ENCODE results near the gene HIPK1.
A peak's percentile ranks its signal among the peaks of the same experiment; 100 is the strongest.

The HIPK1 gene

GRCh38 chr1:113928941-113929749 is at the start of gene HIPK1:
Gene HIPK1 (plus strand): TSS chr1:113929324.
- in situ Hi-C loops (cut with MboI; ENCODE audit: low pct_unique_long_range_greater_than_20kb, low sequenced_read_pairs): no loop called here
- peak; percentile 93 for DNase-seq

GRCh38 chr1:113879739-113880038 is 49.4 kb upstream of the HIPK1 start:
- in situ Hi-C loops (cut with MboI; ENCODE audit: low pct_unique_long_range_greater_than_20kb, low sequenced_read_pairs): no loop called here
- no peak for DNase-seq

GRCh38 chr1:113881661-113882060 is 47.5 kb upstream of the HIPK1 start:
- in situ Hi-C loops (cut with MboI; ENCODE audit: low pct_unique_long_range_greater_than_20kb, low sequenced_read_pairs): no loop called here
- no peak for DNase-seq

DNA sequence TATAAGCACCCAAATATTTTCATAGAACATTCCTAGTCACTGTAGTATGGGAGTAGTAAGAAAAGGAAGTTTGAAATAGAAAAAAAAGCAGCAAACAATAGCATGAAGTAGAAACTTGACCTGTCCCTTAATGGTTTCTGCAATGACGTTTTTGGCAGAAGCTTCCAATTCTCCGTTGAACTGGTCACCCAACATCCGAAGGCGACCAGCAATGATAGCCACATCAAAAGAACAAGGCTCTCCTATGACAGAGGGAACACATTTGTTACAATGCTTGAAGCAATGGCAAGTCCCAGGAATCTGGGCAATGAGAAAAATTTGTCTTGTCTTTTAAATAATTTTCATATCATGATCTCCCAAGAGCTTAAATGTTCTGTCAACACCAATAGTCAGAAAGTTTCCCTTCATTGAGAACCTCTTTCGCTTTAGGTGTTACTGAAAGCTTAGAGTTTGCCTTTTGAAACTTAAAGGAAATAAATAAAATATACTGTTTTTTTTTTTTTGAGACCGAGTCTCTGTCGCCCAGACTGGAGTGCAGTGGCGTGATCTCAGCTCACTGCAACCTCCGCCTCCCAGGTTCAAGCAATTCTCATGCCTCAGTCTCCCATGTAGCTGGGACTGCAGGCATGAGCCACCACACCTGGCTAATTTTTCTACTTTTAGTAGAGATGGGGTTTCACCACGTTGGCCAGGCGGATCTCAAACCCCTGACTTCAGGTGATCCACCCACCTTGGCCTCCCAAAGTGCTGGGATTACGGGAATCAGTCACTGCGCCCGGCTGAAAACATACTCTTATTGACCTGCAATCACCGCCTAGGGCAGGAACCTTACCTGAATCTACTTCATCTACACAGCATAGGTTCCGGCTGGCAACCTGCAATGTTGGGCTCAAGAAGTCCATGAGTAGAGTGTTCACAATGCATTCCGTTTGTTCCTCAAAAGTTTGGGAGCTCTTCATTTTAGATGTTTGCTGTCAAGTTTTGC is 42.4 kb upstream of the HIPK1 start:
- no peak for DNase-seq
- in situ Hi-C loops (cut with MboI; ENCODE audit: low pct_unique_long_range_greater_than_20kb, low sequenced_read_pairs): no loop called here

- no peak for DNase-seq
- in situ Hi-C loops (cut with MboI; ENCODE audit: low pct_unique_long_range_greater_than_20kb, low sequenced_read_pairs): no loop called here
Observed at GRCh38 chr1:113887402-113888175, 41.5 kb upstream of the HIPK1 start, which contains the start of gene BCL2L15. Gene BCL2L15 (minus strand): TSS chr1:113887581. CDS start chr1:113887375, 206 bp downstream.

- in situ Hi-C loops (cut with MboI; ENCODE audit: low pct_unique_long_range_greater_than_20kb, low sequenced_read_pairs): no loop called here
- DNase-seq: no peak
Observed at GRCh38 chr1:113890816-113891215, 38.3 kb upstream of the HIPK1 start.

GRCh38 chr1:113891631-113892220 is 37.4 kb upstream of the HIPK1 start:
- in situ Hi-C loops (cut with MboI; ENCODE audit: low pct_unique_long_range_greater_than_20kb, low sequenced_read_pairs): no loop called here
- no peak for DNase-seq

- in situ Hi-C loops (cut with MboI; ENCODE audit: low pct_unique_long_range_greater_than_20kb, low sequenced_read_pairs): no loop called here
- DNase-seq: no peak
Observed at GRCh38 chr1:113893267-113893666, 35.9 kb upstream of the HIPK1 start.

- no peak for DNase-seq
- in situ Hi-C loops (cut with MboI; ENCODE audit: low pct_unique_long_range_greater_than_20kb, low sequenced_read_pairs): no loop called here
Observed at GRCh38 chr1:113895098-113895497, 34.0 kb upstream of the HIPK1 start.

GRCh38 chr1:113895961-113896360 is 33.2 kb upstream of the HIPK1 start:
- no peak for DNase-seq
- in situ Hi-C loops (cut with MboI; ENCODE audit: low pct_unique_long_range_greater_than_20kb, low sequenced_read_pairs): no loop called here

- DNase-seq: no peak
- in situ Hi-C loops (cut with MboI; ENCODE audit: low pct_unique_long_range_greater_than_20kb, low sequenced_read_pairs): no loop called here
Observed at GRCh38 chr1:113898241-113898814, 30.8 kb upstream of the HIPK1 start.

- no peak for DNase-seq
- in situ Hi-C loops (cut with MboI; ENCODE audit: low pct_unique_long_range_greater_than_20kb, low sequenced_read_pairs): no loop called here
Observed at GRCh38 chr1:113899111-113899510, 30.0 kb upstream of the HIPK1 start.

DNA sequence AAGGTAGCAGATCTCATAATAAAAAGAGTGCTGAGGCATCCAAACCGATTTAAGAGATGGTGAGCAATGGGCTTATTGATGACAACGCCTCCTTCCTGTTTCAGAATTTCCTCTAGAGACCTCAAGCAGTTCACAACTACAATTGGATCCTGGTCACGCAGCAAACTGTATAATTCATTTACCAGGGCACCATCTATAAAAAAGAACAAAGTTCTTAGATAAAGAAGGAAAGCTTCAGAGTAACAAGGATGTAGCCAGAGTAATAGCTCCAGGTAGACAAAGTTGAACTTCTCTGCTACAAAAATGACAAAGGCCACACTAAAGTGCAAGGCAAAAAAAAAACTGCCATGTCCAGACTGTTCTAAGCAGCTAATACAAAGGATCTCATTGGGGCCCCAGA is 27.9 kb upstream of the HIPK1 start:
- no peak for DNase-seq
- in situ Hi-C loops (cut with MboI; ENCODE audit: low pct_unique_long_range_greater_than_20kb, low sequenced_read_pairs): no loop called here

- DNase-seq: peak; percentile 56
- in situ Hi-C loops (cut with MboI; ENCODE audit: low pct_unique_long_range_greater_than_20kb, low sequenced_read_pairs): no loop called here
Observed at GRCh38 chr1:113903501-113904292, 25.4 kb upstream of the HIPK1 start.

GRCh38 chr1:113904293-113904673 is 24.8 kb upstream of the HIPK1 start:
- in situ Hi-C loops (cut with MboI; ENCODE audit: low pct_unique_long_range_greater_than_20kb, low sequenced_read_pairs): no loop called here
- DNase-seq: no peak

DNA sequence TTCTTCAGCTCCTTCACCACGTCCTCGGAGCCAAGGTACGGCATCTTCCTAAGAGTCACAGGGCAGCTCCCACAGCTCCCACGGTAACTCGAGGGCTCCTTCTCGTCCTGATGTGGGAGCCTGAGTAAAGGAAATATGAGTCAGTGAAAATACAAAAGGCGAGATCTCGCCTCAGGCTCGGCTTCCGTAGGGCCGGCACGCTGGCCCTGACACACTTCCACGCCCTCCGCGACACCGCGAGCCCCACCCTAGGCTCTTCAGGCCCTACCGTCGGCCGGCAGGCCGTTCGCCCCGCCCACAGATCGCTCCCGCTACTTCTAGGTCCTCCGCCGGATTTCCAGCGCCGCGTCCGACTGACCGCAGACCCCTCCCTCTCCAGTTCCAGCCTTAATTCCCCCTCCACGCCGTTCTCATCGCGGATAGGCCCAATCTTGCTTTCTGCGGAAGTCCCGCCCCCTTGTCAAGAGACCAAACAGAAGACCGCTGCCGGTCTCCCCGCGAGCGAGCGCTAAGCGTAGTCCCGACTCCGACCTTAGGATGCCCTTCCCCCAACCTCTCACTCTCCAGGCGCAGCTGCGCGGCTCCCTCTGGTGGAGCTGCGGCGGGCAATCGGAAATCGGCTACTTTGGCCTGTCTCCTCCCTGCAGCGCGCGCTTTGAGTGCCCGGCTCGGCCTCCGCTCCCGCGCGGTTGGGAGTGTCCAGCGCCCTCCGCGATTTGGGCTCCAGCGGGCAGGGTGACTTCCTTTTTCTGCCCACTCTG is 24.3 kb upstream of the HIPK1 start, which contains the start of the genes AP4B1 and DCLRE1B:
TSS of gene AP4B1 (minus strand) at position 126 of the 761 bp plus-strand sequence. CDS start at position 44, 82 bp downstream.
TSS of gene DCLRE1B (plus strand) at position 653 of the 761 bp plus-strand sequence. CDS start 261 bp downstream, outside the sequence.
- in situ Hi-C loops (cut with MboI; ENCODE audit: low pct_unique_long_range_greater_than_20kb, low sequenced_read_pairs): no loop called here
- DNase-seq: peak; percentile 100

- no peak for DNase-seq
- in situ Hi-C loops (cut with MboI; ENCODE audit: low pct_unique_long_range_greater_than_20kb, low sequenced_read_pairs): no loop called here
Observed at GRCh38 chr1:113905435-113905861, 23.7 kb upstream of the HIPK1 start.

Data from KBM-7 (cell line).